NCI-H1930 (cell line): ENCODE measurements around the gene LRRC3.

Experiments used
- DNase-seq, 2 experiments: peaks; one replicate each; lab custom pipeline; 2025; lab: John Stamatoyannopoulos, UW

Gene LRRC3

GRCh38 chr21:44511219-44511937, 56.1 kb downstream of the LRRC3 start:
- DNase-seq = no peak
